ENCODE measurements around the gene TMTC1.
A peak's percentile ranks its signal among the peaks of the same experiment; 100 is the strongest.
"Not testable (repeated sequence)": the region's sequence is repeated elsewhere in the genome, so short reads cannot be mapped to it uniquely, and the experiment has no call there.

TMTC1 gene

GRCh38 chr12:29783773-29784666 lies at the start of gene TMTC1:
Gene TMTC1 (minus strand): TSS chr12:29783942. CDS start chr12:29783751, 191 bp downstream.
- DNase-seq (ENCODE audit: low read depth): peak; percentile 56

DNA sequence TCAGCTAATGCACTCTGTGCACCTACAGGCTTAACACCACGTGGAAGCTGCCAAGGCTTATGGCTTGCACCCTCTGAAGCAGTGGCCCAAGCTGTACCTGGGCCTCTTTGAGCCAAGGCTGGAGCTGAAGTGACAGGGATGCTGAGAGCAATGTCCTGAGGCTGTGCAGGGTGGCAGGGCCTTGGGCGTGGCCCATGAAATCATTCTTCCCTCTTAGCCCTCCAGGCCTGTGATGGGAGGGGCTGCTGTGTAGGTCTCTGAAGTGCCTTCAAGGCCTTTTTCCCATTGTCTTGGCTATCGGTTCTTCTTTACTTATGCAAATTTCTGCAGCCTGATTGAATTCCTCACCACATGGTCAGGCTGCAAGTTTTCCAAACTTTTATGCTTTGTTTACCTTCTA lies 47.4 kb upstream of the TMTC1 start:
- no peak for DNase-seq (ENCODE audit: low read depth)

DNA sequence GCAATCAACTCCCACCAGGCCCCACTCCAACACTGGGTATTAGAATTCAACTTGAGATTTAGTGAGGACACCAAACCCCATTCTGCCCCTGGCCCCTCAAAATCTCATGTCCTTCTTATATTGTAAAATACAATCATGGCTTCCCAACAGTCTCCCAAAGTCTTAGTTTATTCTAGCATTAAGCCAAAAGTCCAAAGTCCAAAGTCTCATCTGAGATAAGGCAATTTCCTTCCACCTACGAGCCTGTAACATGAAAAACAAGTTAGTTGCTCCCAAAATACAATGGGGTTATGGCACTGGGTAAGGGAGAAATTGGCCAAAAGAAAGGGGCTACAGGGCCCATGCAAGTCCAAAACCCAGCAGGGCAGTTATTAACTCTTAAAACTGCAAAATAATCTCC lies 46.6 kb upstream of the TMTC1 start:
- DNase-seq (ENCODE audit: low read depth): no peak

DNA sequence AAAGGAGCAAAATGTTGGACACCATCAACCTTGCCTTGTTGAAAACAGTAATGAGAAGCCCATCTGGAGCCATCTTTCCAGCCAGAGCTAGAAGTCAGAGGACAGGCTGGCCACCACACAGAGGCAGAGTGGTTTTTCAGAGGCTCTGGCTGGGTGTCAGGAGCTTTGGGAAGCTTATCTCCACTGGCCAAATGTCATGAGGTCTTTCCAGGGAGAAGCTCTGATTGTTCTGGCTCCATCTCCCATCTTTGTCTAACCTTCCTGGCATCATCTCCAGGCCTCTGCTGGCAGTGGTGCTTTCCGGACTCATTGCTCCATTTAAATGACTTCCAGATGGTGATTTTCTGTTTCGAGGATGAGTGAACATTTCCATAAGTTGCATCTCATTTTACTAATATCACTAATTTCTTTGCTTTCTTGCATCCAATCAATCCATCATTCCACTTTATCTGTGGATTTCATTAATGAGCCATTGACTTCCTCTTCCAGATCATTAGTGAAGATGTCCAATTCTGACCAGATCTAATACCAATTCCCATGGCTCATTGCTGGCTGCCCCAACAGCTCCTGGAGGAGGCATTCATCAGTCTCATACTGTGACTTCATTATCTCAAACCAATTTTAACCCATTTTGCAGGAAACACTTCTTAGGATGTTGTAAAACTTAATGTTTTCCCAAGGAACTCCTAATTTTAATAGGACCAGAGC lies 35.3 kb upstream of the TMTC1 start:
- no peak for DNase-seq (ENCODE audit: low read depth)

DNA sequence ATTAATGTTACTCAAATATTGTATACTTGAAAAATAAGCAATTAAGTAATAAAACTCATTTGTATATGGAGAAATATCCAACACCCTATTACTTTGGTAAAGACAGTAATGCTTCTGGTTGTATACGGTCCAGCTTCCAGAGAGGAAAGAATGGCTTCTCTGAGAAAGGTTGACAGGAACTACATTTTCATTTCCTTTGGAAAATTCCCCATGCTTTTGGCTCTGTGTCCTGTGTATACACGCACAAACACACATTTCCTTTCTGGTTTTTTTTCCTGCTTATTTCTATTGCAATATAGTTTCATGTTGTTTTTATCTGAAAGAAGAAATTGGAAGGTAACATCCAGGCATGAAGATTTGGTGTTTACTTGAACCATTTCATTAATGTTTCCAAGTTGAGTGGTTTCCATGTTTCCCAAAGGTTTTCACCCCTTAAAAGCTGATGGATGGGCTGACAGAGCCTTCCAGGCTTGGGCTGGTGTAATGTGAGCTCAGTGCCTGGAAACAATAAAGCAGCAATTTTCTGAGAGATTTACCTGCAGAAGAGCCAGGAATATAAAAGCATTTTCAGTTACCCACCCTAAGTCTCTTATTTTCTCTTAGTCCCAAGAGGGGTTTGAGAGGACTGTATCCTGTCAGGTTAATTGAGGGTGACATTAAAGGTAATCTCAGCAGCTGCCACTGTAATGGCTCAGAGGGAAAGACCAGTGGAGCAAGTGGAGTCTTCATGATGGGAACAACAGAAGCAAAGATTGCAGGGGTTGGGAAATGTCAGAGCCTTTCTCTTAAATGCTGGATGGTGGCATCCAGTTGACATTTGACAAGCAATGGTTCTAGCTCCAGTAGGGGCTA lies 33.4 kb upstream of the TMTC1 start:
- no peak for DNase-seq (ENCODE audit: low read depth)

DNA sequence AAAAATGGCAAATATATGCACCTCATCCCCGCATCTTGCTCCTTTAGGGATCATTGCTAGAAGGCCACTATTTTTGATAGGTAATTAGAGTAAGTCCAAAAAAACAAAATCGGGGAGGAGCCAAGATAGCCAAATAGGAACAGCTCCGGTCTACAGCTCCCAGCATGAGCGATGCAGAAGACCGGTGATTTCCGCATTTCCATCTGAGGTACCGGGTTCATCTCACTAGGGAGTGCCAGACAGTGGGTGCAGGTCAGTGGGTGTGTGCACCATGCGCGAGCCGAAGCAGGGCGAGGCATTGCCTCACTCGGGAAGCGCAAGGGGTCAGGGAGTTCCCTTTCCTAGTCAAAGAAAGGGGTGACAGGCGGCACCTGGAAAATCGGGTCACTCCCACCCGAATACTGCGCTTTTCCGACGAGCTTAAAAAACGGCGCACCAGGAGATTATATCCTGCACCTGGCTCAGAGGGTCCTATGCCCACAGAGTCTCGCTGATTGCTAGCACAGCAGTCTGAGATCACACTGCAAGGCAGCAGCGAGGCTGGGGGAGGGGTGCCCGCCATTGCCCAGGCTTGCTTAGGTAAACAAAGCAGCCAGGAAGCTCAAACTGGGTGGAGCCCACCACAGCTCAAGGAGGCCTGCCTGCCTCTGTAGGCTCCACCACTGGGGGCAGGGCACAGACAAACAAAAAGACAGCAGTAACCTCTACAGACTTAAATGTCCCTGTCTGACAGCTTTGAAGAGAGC lies 26.0 kb upstream of the TMTC1 start:
- DNase-seq (ENCODE audit: low read depth): not testable (repeated sequence)

DNA sequence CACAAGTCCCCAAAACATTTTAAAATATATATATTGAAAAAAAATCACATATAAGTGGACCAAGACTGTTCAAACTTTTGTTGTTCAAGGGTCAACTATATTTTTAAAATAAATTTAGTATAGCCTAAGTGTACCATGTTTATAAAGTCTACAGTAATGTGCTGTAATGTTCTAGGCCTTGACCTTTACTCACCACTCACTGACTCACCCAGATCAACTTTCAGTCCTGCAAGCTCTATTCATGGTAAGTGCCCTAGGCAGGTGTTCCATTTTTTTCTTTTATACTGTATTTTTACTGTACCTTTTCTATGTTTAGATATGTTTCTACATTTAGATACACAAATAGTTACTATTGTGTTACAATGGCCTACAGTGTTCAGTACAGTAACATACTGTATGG lies 23.4 kb upstream of the TMTC1 start:
- DNase-seq (ENCODE audit: low read depth): peak; percentile 49

DNA sequence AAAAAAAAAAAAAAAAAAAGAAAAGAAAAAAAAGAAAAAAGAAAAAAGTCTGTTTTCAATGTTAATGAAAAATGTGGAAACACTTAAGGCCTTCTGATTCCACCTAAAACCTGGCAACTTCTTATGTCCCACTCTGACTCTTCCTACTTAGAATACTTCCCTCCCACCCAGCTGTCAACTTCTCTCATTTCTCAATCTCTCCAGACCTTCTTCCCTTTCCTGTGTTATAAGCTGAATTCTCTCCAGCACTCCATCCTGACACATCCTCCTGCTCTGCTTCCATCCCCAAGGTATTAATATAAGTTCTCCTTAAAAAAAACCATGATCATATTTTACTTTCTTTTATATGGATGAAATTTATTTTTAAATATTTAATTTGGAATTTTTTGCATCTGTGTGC lies 20.3 kb upstream of the TMTC1 start:
- no peak for DNase-seq (ENCODE audit: low read depth)

GRCh38 chr12:29799591-29799990 lies 15.8 kb upstream of the TMTC1 start:
- DNase-seq (ENCODE audit: low read depth): no peak

- DNase-seq (ENCODE audit: low read depth): no peak
These were observed 14.0 kb upstream of the TMTC1 start for GRCh38 chr12:29797565-29798355.

DNA sequence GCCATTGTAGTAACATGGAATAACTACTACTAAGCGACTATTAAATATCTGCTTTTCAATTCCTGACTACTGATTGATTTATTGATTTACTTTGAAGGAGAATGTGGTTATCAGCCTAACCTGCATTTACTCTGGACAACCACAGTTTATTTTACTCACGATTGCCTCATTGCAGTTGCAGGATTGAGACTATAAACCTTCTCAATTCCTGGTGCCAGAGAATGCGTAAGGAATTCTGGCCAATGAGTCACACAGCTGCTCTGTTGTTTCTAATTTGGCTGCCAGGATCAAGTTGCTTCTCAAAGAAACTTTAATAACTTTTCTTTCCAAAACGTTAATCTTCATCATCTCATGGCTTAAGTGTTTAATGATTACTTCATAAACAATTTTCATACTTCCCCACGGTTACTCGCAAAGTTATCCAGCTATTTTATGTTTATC lies 13.1 kb upstream of the TMTC1 start:
- peak; percentile 93 for DNase-seq (ENCODE audit: low read depth)

DNA sequence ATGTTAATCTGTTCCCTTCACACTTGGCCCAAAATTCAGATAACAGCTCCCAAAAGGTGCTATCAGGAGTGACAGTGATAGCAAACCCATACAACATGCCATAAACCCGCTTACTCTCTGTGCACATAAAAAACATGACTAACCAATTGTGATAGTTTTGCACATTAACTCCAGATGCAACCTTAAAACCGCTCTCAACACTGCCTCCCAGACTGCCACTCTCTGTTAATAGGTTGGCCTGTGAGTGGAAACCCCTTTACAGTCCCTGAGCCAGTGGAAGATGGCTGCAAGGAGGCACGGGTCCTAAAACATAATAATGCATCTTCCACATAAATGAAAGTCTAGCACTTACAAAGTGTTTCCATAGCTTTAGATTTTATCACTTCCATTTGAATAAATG lies 12.0 kb upstream of the TMTC1 start:
- DNase-seq (ENCODE audit: low read depth): no peak

GRCh38 chr12:29794862-29795261 lies 11.1 kb upstream of the TMTC1 start:
- DNase-seq (ENCODE audit: low read depth): no peak

DNA sequence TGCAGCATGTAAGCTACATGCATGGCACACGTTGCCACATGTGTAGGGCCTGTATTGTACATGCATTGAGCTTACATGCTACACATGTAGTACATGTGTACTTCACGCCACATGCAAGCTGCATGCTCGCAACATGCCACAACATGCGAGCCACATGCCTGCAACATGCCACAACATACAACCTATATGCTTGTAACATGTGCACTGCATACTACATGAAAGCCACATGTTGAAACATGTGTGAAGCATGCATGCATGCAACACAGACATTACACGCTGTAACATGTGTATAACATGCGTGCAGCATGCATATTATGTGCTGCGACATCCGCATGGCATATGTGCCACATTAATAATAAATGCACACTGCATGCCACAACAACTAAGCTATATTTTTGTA lies 9.1 kb upstream of the TMTC1 start:
- DNase-seq (ENCODE audit: low read depth): no peak

DNA sequence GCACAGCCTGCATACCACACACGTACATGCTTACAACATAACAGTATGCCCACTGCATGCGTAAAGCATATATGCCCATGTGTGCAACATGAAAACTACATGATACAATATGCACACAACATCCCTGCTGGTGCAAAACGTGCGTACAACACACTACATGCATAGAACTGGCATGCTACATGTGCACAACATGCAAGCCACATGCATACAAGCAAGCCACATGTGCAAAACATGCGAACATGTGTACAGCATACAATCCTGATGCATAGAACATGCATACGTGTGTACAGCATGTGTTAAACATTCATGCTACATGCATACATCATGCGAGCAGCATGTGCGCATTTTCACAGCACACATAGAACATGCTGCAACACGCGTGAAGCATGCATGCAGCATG lies 8.4 kb upstream of the TMTC1 start:
- DNase-seq (ENCODE audit: low read depth): no peak

DNA sequence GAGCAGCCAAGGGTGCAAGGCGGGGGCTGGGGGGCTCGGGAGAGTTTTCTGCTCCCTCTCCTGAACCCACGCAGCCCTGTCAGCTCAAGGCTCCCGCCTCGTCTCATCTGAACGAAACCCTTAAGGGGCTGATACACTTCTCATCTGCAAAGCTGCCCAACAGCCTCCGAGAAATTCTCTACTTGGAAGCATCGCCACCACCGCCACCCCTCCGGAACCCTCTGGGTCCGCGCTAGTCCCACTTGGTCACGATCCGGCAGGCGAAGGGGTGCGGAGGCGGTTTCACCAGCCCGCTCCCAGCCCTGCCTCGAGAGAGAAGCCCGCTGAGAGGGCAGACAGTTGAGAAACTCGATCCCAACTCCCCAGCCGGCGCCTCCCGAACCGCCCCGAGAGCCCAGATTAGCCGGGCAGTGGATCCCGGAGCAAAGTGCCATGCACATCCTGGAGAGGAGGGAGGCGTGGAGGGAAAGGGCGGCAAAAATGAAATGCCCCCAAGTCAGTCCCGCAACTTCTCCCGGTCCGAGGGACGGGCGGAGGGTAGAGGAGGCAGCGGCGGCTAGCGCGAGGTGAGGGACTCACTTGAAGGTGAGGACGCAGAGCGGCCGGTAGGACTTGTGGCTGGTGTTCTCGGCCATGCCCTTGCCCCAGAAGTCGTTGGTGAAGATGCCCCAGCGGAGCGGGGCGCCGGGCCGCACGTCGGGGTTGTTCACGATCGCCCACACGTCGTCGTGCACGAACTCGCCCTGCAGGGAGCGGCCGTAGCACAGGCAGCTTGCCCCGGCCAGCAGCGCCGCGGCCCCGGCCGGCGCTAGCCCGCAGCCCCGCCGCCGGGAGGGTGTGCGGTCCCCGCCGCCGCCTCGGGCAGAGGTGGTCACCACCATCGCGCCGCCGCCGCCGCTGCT lies 620 bp downstream of the TMTC1 start:
- DNase-seq (ENCODE audit: low read depth): peak; percentile 47

DNA sequence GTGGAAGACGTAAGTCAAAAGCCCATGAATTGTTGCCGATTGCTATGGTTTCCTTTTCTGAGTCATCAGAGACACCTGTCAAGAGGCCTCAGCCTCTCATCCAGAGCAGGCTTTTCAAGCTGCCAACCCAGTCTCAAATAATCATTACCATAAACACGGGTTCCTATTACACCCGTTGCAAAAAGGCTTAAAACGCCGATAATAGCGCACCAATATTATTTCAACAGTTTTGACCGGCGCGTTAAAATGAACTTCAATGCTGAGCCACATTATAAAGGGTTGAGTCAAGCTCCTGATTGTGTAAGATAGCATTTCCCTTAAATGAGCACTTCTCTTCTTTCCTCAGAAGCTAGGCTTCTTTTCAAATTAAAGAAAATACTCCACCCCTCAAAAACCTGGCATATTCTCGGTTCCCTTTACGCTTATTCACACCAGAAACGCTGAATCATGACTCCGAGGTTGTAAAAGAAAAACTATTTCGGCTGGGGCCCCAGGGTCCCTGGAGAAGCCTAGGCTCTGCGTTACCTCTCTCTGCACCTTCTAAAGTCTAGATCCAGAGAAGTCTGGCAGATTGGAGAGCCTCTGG lies 1.4 kb downstream of the TMTC1 start:
- peak; percentile 74 for DNase-seq (ENCODE audit: low read depth)

DNA sequence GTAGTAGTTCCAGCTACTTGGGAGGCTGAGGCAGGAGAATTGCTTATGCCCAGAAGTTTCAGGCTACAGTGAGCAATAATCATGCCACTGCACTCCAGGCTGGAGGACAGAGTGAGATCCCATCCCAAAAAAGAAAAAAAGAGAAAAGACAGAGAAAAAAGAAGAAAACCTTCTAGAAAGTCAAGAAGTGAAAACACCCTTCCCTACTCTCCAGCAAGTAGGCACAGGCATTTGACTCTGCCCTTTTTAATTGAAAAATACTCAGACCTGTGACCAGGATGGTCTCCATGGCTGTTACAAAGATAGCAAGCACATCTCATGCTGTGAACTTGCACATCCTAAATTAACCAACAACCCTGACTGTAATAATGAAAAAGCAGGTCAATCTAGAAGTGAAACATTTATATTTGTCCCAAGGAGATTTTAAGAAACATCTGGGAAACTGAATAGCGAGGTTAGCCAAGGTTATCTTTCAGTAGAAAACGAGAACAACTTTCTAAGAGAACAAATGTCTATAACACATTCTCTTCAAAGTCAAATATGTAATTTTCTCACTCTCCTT lies 2.0 kb downstream of the TMTC1 start:
- no peak for DNase-seq (ENCODE audit: low read depth)

DNA sequence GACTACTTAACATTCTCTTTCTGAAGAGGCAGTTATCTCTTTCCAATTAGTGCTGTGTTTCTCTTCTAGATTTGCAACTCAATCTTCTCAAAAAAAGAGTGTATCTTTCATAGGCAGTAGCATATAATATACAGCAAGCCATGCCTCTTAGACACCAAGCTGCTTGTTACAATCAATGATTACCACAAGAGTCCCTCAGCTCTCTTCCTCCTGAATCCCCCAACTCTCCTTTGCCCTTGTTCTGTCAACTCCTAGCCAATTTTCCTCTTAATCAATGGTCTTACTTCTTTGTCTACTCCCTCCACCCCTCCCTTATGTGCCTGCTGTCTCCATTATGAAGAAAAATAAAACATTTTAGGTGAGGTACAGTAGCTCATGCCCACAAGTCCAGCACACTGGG lies 2.6 kb downstream of the TMTC1 start:
- DNase-seq (ENCODE audit: low read depth): no peak
